Esophagus muscularis mucosa (tissue), 4 donors: ENCODE results near the gene LRCOL1. TPM values are rescaled to one million over a fixed set of nuclear protein-coding genes. Genes with fewer than 3 reads are reported as not detected.

Source experiments
- DNase-seq: peaks from one replicate; pipeline ENCODE4 v3.0.0-alpha.2; 2017; ENCODE audit errors: extremely low spot score
- H3K27ac ChIP-seq, 4 donors: fragments of 200-600 bp; sonication (generic); replicated peaks in 1 of 4; 1 replicate in 3 of 4; 2 replicates in 1 of 4; pipeline ENCODE4 v1.5.1; 2016 to 2019; ENCODE audit warnings: mild to moderate bottlenecking in 1 of 4
- H3K27me3 ChIP-seq, 4 donors: fragments of 200-600 bp; sonication (generic); one replicate each; pipeline versions ENCODE4 v1.5.1 to v1.6.0; 2016 to 2019
- H3K36me3 ChIP-seq, 4 donors: fragments of 200-600 bp; sonication (generic); one replicate each; pipeline ENCODE4 v1.5.1; 2016 to 2019
- H3K4me1 ChIP-seq, 4 donors: fragments of 200-600 bp; sonication (generic); one replicate each; pipeline ENCODE4 v1.5.1; 2016 to 2019
- H3K4me3 ChIP-seq, 4 donors: fragments of 200-600 bp; sonication (generic); 1 replicate in 2 of 4; 2 replicates in 2 of 4; pipeline ENCODE4 v1.5.1; 2016 to 2019; ENCODE audit warnings: mild to moderate bottlenecking in 4 of 4, moderate library complexity in 1 of 4
- H3K9me3 ChIP-seq, 4 donors: fragments of 200-600 bp; sonication (generic); 1 replicate in 3 of 4; 2 replicates in 1 of 4; pipeline ENCODE4 v1.5.1; 2016 to 2019
- CTCF ChIP-seq, 3 experiments: fragments of 200-600 bp in 2 of 3; fragments of 450-650 bp in 1 of 3; sonication (generic) in 2 of 3; IDR thresholded peaks; one replicate each; pipeline ENCODE4 v1.5.1; 2017 to 2019; ENCODE audit warnings: antibody characterized with exemption in 3 of 3, mild to moderate bottlenecking in 2 of 3, moderate library complexity in 1 of 3
- EP300 ChIP-seq: sonication (generic); formaldehyde crosslinking; IDR thresholded peaks from one replicate; pipeline ENCODE4 v1.6.1; 2017; ENCODE audit warnings: antibody characterized with exemption
- POLR2A ChIP-seq: fragments of 450-650 bp; IDR thresholded peaks from one replicate; pipeline ENCODE4 v1.6.1; 2017; ENCODE audit warnings: antibody characterized with exemption, moderate library complexity, mild to moderate bottlenecking, low read depth
- POLR2AphosphoS5 ChIP-seq, 2 donors: sonication (generic); formaldehyde crosslinking; IDR thresholded peaks; one replicate each; pipeline ENCODE4 v1.6.1; 2017; ENCODE audit warnings: antibody characterized with exemption in 2 of 2
- WGBS: methylation state at CpG from one replicate; pipeline ENCODE4 v1.1.5; 2018; 5-methylcytosine and 5-hydroxymethylcytosine counted together
- intact Hi-C: fragments of 100-400 bp; cut with DNase I; formaldehyde crosslinking; loops from one replicate; pipeline ENCODE4 v1.15.1; 2023
- total RNA-seq, 4 donors: library from RNA; depleted of rRNA; stranded (reverse); fragments of >200 nt; gene quantifications; one replicate each; pipeline versions ENCODE4 v1.1.0 to v1.2.1, GENCODE V29; 2016

The LRCOL1 gene
- total RNA-seq, 4 donors from 2014 or later = not detected

- H3K27me3 ChIP-seq = no peaks in the 10 kb centered on the region
- intact Hi-C loops = no loop called here
- peaks cover 0 to 5% (median 0%) of the 10 kb centered on the region in 4 donors for H3K4me1 ChIP-seq
- peaks cover 37 to 97% (median 86%) of the 10 kb centered on the region in 4 donors for H3K36me3 ChIP-seq
- TF ChIP-seq EP300 = no peak
- no peak for TF ChIP-seq POLR2AphosphoS5 (IDR thresholded peaks at IDR 0.05)
- TF ChIP-seq CTCF (IDR thresholded peaks at IDR 0.05) = no peak
- TF ChIP-seq POLR2A = no peak
- DNase-seq = no peak
- no peak overlapping the region for H3K27ac ChIP-seq
- H3K4me3 ChIP-seq = no peak overlapping the region
- H3K9me3 ChIP-seq = no peaks in the 10 kb centered on the region
- WGBS = 96% methylated on average over 17 of the region's 18 CpGs
These were observed 27.4 kb upstream of the LRCOL1 start for GRCh38 chr12:132637811-132638210.

- Histone ChIP-seq H3K27ac (no peak overlapping the region), H3K9me3 (no peaks in the 10 kb centered on the region), H3K27me3 (no peaks in the 10 kb centered on the region), H3K36me3 (peaks cover 37 to 97% (median 89%) of the 10 kb centered on the region in 4 donors), H3K4me3 (no peak overlapping the region), H3K4me1 (peaks cover 0 to 5% (median 0%) of the 10 kb centered on the region in 4 donors)
- intact Hi-C loops = no loop called here
- TF ChIP-seq CTCF (IDR thresholded peaks at IDR 0.05) = no peak
- no peak for TF ChIP-seq POLR2A
- TF ChIP-seq EP300 = no peak
- TF ChIP-seq POLR2AphosphoS5 (IDR thresholded peaks at IDR 0.05) = no peak
- 97% methylated on average over 29 of the region's 29 CpGs for WGBS
- no peak for DNase-seq
These were observed 24.9 kb upstream of the LRCOL1 start for GRCh38 chr12:132635076-132635955.

DNA sequence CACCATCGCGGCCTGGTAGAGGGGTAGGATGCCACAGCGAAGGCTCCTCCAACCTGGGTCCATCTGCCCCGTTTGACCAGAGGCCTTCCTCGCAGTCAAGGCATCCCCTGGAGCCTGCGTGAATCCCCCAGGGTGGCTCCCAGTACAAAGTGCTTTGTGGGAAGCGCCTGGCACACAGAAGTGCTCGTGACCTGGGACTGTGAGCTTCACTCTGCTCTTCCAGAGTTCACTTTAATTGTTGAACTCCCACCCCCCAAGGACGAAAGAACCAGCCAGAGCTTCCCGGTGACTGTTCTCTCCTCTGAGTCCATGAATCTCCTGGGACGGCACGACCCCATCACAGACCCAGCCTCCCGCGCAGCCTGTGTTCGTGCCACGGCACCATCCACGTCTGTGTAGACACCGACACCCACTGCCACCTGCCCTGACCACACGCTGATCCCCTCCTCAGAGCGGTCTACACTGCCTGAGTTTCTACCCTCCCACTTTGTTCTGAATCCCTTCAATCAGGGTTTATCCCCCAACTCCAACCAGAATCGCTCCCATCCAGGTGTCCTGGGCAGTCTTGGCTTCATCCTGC is 24.1 kb upstream of the LRCOL1 start:
- Histone ChIP-seq H3K27me3 (no peaks in the 10 kb centered on the region), H3K36me3 (peaks cover 41 to 97% (median 92%) of the 10 kb centered on the region in 4 donors), H3K9me3 (no peaks in the 10 kb centered on the region), H3K27ac (no peak overlapping the region), H3K4me1 (peaks cover 0 to 5% (median 0%) of the 10 kb centered on the region in 4 donors), H3K4me3 (no peak overlapping the region)
- 89% methylated on average over 19 of the region's 21 CpGs for WGBS
- TF ChIP-seq POLR2AphosphoS5 (IDR thresholded peaks at IDR 0.05) (no peak), POLR2A (no peak), CTCF (IDR thresholded peaks at IDR 0.05) (no peak), EP300 (no peak)
- no peak for DNase-seq
- intact Hi-C loops = no loop called here

DNA sequence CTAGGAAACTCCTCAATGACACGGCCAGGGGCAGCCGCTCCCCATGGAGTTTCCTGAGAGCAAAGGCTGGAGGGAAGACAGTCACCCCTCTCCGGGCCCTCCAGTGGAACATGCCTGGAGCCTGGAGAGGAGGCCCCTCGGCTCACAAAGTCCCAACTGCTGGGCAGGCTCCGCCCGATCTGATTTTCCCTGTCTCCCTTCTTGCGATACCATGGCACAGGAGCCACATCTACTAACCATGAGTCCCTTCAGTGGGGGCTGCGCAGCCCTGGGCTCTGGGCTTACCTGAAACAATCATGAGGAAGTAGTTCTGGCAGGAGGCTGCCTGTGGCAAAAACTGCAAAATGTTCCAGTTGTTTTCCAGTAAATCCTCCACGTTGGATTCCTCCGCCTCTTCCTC is 23.5 kb upstream of the LRCOL1 start:
- 85% methylated on average over 10 of the region's 10 CpGs for WGBS
- H3K36me3 ChIP-seq = peaks cover 44 to 100% (median 96%) of the 10 kb centered on the region in 4 donors

More for the DNA sequence above, 23.5 kb upstream of the LRCOL1 start:
- H3K9me3 ChIP-seq = no peaks in the 10 kb centered on the region
- TF ChIP-seq CTCF (IDR thresholded peaks at IDR 0.05) = no peak
- no peak for TF ChIP-seq EP300
- no peak for TF ChIP-seq POLR2AphosphoS5 (IDR thresholded peaks at IDR 0.05)
- no peak for TF ChIP-seq POLR2A
- no peak for DNase-seq
- no peak overlapping the region for H3K27ac ChIP-seq
- no peak overlapping the region for H3K4me3 ChIP-seq
- H3K4me1 ChIP-seq = peaks cover 0 to 2% (median 0%) of the 10 kb centered on the region in 4 donors
- H3K27me3 ChIP-seq = no peaks in the 10 kb centered on the region
- intact Hi-C loops = no loop called here
